GM21526 (cell line): ENCODE measurements around the gene AIMP1.
"Not testable (repeated sequence)": the region's sequence is repeated elsewhere in the genome, so short reads cannot be mapped to it uniquely, and the experiment has no call there.

Source experiments
- ATAC-seq: cut with Tn5 transposase; IDR thresholded peaks from one replicate; pipeline ENCODE4 v1.9.1; 2021; ENCODE audit warnings: moderate library complexity; ENCODE audit not compliant: unreplicated experiment, low FRiP score

AIMP1 gene

DNA sequence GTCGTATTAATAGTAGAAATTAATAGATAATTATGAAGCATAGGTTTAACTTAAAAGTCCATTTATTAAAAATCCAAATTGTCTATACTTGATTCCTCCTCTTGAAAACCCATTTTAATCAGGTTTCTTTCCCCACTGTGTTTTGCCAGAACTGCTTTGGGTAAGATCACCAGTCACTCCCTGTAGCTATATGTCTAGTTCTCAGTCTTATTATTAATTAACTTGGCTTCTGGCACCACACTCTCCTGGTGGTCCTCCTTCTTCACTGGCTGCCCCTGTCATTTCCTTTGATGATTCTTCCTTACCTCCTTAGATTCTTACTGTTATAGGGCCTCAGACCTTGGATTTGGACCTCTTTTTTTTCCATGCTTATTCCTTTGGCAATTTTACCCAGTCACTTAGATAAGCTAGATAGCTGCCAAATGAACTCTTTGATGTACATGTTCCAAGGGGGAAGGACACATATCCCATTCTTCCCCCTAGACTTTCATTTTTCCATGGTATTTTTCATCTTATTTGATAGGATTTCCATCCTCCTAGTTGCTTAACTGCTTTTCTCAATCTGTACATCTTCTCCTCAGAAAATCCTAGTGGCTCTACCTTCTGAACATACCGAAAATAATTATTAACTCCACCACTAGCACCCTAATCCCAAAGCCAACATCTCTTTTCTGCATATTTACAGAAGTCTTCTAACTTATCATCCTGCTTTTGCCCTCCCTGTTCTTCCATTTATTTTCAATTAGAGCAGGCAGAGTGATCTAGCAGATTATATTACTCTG, 27.7 kb downstream of the AIMP1 start:
- ATAC-seq: no peak

DNA sequence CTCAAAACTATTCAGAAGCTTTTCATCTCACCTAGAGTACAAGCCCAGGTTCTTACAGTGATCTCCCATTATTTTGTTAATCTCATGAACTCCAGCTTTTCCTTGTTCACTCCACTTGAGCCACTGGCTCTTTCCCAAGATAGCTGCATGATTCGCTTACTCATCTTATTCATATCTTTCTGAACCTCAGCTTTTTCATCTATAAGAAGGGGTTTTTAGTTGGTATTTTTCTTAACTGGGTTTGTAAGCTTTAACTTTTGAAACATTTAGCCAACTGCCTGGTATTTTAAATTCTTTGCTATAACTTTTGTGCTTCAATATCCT, 28.3 kb downstream of the AIMP1 start:
- no peak for ATAC-seq

DNA sequence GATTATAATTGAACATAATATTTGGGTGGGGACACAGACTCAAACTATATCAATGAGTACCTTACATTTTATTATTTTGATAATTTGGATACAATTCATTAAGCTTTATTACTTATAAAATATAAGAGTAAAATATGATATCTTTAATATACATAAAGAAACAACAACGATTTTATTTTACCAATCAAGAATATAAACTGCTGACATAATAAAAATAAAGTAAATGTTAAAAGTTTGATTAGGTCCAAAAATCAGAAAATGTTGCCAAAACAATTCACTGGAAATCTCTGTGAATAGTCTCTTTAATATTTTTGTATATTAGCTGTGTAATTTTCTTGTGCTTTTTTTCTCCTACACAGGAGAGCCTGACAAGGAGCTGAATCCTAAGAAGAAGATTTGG, 30.8 kb downstream of the AIMP1 start:
- no peak for ATAC-seq

DNA sequence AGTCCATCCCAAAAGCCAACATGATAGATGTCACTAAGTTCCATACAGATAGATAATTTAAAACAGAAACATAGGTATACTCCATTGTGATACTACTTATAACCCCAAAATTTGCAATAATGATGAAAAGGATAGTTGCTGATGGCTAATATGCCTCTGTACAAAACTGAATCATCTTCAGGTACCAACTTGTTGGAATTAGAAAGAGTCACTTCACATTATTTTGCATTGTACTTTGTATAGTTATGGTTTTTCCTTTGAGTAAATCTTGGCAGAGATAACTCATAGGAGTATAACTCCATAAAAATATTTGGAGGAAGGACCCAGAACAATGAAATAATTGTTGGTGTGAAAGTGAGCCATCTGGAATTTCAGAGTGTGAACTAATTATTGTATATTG, 34.7 kb downstream of the AIMP1 start:
- ATAC-seq: no peak

DNA sequence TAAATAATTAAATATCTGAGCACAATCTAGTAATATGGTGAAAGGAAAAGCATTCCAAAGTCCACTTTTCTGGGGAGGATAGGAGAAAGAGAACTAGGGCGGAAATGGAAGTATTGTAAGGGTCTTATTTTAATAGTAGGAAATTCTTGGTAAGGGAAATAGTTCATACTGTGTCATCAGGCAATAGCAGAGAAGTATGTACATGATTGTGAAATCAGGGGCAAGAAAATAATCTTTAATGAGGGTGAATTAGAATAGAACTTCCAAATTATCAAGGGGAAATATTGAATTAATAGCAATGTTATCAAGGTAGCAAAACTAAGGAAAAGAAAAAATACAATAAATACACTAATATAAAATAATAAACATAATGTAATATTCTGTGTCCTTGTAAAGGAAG, 37.4 kb downstream of the AIMP1 start:
- no peak for ATAC-seq

DNA sequence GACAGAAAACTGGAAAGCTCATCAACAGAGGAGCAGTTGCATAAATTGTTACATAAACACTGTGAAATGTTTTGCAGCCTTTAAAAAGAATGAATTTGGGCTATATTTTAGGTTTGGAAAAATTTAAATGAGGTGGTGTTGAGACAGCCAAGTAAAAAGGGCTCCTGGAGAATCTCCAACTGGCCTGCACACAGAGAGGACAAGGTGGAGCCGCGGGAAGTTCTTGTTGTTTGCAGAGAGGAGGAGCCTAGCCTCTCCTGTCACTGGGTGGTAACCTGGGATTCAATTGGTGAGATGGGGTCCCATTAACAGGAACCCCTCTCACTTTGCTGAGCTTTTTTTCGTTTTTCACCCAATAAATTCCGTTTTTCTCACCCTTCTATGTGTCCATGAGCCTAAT, 38.8 kb downstream of the AIMP1 start:
- no peak for ATAC-seq

DNA sequence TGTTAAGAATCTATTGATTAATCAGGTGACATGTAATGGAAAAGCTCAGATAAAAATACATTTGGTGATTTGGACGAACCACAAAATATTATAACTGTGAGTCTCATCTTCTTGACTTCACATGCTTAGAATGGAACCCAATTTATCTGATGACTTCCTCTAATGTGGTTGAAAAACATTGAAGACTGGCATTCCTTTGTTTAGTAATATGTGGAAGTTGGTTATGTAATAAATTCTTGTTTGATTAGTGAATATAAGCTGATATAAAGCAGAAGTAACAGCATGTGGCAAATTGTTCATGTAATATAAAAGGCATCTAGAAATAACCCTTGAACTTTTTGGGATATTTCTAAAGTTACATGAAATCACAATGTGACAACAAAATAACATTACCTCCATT, 42.5 kb downstream of the AIMP1 start:
- no peak for ATAC-seq

DNA sequence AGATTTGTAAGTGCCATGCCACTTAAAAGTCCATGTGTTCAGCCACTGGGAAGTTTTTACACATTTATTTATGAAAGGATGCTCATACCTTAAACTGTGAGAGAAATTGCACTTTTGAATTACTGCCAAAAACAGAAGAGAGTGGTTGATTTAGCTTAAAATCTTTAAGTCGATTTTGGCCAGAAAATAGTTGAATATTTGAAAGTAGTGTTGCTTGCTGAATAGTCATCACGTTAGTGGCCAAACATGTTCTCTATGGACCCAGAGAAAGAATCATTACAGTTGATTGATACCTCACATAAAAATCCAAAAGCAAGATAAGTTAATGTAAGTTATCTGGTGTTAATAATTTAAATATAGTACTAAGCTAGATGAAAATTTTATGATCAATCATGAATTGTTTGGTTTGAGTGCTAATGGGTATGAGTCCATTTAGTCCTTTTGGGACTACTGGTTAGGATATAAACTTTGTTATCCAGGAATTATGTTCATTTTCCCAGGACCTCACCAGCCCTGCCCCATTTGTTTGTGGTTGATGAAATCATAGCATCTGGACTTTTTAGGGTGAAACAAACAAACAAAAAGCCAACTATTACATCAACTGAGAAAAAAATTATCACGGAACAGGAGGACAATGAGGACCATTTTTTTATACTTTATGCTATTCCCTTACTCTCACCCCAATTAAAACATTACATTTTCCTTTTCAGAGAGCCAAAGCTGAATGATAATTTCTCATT, 45.9 kb downstream of the AIMP1 start:
- no peak for ATAC-seq

DNA sequence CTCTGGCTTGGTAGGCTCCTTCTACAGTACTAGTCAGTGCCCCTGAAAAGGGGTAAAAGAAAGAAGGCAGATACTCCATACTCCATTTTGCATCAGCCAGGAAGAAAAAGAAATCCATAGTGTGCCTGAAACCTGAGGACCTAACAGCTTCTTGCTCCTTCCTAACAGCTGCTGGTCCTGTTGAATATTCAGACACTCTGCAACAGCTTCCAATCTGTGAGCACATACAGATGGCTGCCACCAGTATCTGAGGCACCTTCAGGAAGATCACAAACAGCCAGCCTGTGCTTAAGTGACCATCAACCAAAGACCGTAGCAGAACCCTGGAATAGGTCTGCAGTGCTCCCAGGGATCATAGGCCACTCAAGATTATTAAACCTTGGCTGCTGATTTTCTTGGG, 47.9 kb downstream of the AIMP1 start:
- ATAC-seq: no peak

DNA sequence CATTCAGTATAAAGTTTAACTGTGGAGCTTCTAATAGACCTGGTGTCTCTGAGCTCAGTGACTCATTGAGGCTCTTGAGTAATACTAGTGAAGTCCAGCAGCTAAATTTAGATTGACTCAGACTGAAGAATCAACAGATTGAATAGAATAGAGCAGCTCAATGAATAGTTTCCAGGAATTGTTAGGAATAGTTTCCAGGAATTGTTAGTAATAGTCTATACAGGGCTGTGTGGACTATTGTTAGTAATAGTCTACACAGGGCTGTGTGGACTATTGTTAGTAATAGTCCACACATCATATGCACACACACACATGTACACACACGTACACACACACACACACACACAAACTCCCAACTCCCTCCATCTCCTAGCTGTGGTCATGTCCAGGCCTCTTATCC, 49.3 kb downstream of the AIMP1 start:
- ATAC-seq: no peak

DNA sequence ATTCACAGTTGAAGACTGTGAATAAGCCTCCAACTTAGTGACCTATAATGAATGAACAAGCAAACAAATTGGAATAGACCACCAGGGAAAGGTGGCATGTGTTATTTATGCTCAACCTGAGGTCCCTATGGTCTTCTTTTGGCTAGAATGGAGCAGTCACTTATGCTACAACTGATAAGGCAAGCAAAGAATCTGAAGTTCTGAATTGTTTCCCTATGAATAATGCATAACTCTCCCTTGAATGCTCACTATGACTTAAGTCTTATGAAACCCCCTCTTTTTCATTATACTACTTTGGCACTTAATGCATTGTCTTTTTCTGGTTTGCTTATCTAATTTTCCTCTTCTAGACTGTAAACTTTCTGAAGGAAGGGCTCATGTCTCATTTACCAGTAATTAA, 49.7 kb downstream of the AIMP1 start:
- ATAC-seq: no peak

DNA sequence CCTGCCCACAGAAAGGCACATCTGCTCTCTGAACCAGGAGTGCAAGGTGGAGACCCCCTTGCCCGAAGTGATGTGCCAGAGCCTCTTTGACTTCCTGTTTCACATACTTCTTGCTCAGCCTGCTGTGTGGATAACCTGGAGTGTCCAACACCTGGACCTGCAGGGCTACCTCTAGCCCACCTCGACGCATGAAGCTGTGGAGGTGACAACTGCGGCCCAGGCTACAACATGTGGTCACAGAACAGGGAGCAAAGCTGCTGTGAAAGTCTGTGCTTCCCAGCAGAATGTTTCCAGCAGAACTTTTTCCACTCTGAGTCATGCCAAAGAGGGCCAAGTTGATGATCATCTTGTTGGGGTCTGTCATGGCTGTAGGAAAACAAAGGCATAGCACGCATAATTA, 50.7 kb downstream of the AIMP1 start:
- no peak for ATAC-seq

DNA sequence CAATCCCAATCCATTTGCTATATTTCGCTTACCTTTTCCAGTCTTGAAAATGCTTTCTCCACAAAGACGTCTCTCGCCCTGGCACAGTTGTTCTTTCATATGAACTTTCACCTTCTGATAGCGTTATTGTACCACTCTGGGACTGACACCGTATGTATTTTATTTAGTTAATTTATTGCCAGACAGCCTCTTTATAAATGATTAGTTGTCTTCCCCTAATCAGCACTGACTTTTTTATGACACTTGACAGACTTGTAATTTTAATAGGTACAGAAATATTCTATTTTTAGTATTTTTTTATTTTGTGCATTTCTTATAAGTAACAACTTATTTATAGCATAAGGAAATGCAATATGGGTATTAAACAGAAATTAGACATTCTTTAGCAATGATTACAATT, 52.3 kb downstream of the AIMP1 start, which contains the start of gene GIMD1:
GIMD1 (minus strand) TSS at position 101 of the 400 bp plus-strand sequence. CDS start 1,343 bp downstream, outside the sequence.
- no peak for ATAC-seq

DNA sequence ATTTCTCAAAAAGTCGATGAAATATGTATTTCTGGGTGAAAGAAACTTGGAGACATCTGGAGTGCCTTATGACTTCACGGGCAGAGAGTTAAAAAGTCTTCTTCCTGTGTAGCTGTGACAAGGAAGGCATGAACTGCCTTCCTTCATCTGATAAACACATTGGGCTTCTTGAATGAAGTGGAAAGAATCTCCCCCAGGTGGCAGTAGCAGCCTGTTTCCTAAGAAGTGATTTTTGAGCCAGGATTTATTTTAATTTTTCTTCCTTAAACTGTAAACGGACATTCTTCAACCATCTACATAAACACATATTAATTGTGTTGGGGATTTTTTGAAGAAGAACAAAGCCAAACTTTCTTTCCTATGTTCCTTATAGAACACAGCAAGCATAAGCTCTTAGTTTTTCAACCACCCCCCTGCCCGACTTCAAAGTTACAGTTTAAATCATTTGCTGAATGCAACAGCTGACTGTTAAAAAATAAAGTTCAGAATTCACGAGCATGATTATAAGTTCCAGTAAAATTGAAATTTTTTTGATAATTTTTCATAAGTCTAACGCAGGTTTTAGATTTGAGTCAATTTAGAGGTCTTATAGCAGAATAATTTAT, 53.2 kb downstream of the AIMP1 start:
- peak; percentile 82 for ATAC-seq

DNA sequence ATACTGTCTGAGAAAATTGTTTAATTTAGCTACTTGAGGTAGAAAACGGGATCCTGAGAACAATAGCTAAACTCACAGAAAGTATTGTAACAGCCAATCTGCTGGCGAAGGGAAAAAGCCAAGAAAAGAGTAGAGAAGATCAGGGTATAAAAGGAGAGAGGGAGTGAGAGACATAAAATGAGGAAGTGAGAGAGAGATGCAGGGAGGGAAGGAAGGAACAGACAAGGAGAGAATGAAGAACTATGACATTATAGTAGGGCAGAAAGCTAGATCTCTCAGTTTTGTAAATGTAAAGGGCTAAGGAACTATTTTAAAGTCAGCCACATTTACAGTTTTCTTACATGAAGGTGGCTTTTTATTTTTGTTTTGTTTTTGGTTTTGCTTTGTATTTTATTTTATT, 53.9 kb downstream of the AIMP1 start:
- no peak for ATAC-seq

DNA sequence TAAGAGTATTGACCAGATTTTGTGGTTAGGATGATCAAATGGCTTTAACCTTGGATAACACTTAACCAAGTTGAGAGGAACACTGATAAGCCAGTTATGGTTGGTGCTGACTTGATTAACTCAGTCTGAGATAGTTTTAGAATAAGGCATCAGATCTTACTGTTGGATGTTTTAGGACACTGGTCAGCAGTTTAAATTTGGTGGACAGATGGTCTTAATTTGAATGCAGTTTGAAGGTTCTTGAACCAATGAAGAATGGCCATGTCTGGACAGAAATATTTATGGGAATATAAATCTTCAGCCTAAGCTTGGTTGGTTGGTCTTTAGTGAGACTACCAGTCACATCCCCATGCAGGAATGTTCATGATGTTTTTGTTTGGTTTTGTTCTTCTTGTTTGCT, 54.8 kb downstream of the AIMP1 start:
- ATAC-seq: no peak

DNA sequence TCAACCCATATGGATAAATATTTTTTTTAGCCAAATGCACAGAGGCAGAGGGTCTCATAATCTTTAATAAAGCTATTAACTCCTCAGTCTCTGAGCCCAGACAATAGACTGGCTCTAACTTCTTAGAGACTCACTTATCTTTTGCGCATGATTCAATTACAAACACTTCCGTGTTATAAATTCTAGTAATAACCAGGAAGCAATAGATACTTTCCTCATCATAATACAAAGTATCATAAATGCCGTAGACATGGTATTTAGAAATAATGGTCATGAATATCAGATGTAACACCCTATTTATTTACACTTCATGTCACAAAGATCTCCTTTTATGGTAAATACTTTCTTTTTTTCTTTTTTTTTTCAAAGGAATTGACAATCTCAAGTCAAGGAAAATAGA, 56.7 kb downstream of the AIMP1 start:
- ATAC-seq: no peak

DNA sequence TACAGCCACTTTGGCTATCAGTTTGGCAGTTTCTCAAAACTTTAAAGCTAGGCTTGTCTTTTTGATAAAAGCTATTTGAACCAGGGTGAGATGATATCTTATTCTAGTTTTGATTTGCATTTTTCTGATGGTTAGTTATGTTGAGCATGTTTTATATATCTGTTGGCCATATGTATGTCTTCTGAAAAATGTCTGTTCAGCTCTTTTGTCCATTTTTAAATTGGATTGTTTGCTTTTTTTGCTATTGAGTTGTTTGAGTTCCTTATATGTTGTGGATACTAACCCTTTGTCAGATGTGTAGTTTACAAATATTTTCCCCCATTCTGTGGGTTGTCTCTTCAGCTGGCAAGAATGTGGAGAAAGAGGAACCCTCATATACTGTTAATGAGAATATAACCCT, 63.8 kb downstream of the AIMP1 start:
- no peak for ATAC-seq

DNA sequence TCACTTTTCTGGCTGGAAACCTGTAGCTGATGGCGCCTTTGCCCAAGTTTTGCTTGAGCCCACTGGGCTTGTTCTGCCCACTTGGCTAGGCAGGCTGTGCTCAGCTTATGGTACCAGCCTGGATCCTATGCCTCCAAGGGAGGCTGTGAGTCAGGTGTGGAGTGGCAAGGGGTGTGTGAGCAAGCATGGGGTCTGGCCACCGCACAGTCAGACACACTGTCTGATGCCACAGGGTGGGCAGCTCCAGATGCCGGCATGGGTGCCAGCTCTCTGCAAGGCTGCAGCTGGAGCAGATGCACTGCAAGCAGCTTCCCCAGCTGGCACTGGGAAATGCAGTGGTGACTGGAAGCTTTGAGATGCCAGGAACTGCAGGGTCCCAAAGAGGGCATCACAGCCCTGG, 68.5 kb downstream of the AIMP1 start:
- ATAC-seq: no peak

DNA sequence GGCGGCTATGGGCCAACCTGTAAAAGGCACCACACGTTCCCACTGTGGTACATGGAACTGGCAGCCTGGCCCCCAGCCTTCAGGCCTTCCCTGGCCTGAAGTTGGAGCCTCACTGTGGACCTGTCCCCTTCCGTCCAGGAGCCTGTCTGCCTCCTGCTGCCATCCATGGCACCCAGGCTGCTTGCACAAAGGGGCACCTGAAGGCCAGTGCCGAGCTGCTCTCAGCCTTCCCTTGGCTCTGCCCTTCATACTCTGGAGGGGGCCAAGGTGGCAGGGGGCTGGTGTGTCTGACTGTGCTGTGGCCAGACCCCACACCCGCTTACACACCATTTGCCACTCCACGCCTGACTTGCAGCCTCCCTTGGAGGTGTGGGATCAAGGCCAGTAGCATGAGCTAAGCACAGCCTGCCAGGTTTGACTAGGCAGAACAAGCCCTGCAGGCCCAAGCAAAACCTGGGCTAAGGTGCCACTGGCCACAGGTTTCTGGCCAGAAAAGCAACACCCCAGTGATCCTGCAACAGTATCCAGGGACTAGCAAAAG, 69.6 kb downstream of the AIMP1 start:
- ATAC-seq: no peak

DNA sequence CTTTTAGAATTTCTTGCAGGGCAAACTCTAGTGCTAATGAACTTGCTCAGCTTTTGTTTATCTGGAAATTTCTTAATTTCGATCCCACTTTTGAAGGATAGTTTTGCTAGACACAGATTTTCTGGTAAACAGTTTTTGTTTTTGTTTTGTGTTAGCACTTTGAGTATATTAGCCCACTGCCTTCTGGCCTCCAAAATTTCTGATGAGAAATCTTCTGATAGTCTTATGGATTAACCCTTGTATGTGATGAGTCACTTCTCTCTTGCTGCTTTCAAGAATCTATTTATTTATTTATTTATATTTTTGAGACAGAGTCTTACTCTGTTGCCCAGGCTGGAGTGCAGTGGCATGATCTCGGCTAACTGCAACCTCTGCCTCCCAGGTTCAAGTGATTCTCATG, 79.2 kb downstream of the AIMP1 start:
- no peak for ATAC-seq

DNA sequence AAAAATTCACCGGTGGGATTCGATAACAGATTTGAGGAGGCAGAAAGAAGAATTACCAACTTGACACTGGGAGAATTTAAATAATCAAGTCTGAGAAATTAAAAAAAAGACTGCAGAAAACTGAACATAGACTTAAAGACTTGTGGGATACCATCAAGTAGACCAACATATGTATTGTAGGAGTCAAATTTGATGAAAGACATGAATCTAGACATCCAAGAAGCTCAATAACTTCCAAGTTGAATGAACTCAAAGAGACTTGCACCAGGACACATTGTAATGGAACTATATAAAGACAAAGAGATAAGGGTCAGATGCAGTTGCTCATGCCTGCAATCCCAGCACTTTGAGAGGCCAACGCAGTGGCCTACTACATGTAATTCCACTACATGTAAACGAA, 82.5 kb downstream of the AIMP1 start:
- ATAC-seq: not testable (repeated sequence)
